ENCODE results near the gene DPH7.
A peak's percentile ranks its signal among the peaks of the same experiment; 100 is the strongest.
"Not testable (repeated sequence)": the region's sequence is repeated elsewhere in the genome, so short reads cannot be mapped to it uniquely, and the experiment has no call there.

The DPH7 gene

GRCh38 chr9:137583347-137583746, 4.6 kb upstream of the DPH7 start:
- no peak for DNase-seq (ENCODE audit: low read depth, low spot score)
- H3K4me3 ChIP-seq (ENCODE audit: low read length): no peak overlapping the region

GRCh38 chr9:137582286-137582860, 3.6 kb upstream of the DPH7 start:
- H3K4me3 ChIP-seq (ENCODE audit: low read length): no peak overlapping the region
- DNase-seq (ENCODE audit: low read depth, low spot score): no peak

- H3K4me3 ChIP-seq (ENCODE audit: low read length): no peak overlapping the region
- DNase-seq (ENCODE audit: low read depth, low spot score): no peak
Measured at GRCh38 chr9:137581361-137582285, 2.9 kb upstream of the DPH7 start.

GRCh38 chr9:137580954-137581322, 2.2 kb upstream of the DPH7 start:
- DNase-seq (ENCODE audit: low read depth, low spot score): no peak
- no peak overlapping the region for H3K4me3 ChIP-seq (ENCODE audit: low read length)

GRCh38 chr9:137580209-137580953, 1.7 kb upstream of the DPH7 start:
- no peak overlapping the region for H3K4me3 ChIP-seq (ENCODE audit: low read length)
- no peak for DNase-seq (ENCODE audit: low read depth, low spot score)

- DNase-seq (ENCODE audit: low read depth, low spot score): no peak
- peak overlapping the region; percentile 35; the same call in 1 of the 2 replicates for H3K4me3 ChIP-seq (ENCODE audit: low read length)
Measured at GRCh38 chr9:137579259-137579604, 507 bp upstream of the DPH7 start.

GRCh38 chr9:137575716-137576411, 2.9 kb downstream of the DPH7 start:
- no peak overlapping the region for H3K4me3 ChIP-seq (ENCODE audit: low read length)

GRCh38 chr9:137575364-137575715, 3.4 kb downstream of the DPH7 start:
- H3K4me3 ChIP-seq (ENCODE audit: low read length): no peak overlapping the region
- no peak for DNase-seq (ENCODE audit: low read depth, low spot score)

More at GRCh38 chr9:137575716-137576411, 2.9 kb downstream of the DPH7 start:
- peak; percentile 37 for DNase-seq (ENCODE audit: low read depth, low spot score)

- no peak for DNase-seq (ENCODE audit: low read depth, low spot score)
- no peak overlapping the region for H3K4me3 ChIP-seq (ENCODE audit: low read length)
Measured at GRCh38 chr9:137574192-137574591, 4.5 kb downstream of the DPH7 start.

GRCh38 chr9:137570566-137570965, 8.2 kb downstream of the DPH7 start:
- no peak for DNase-seq (ENCODE audit: low read depth, low spot score)
- no peak overlapping the region for H3K4me3 ChIP-seq (ENCODE audit: low read length)

GRCh38 chr9:137569609-137570203, 9.0 kb downstream of the DPH7 start:
- H3K4me3 ChIP-seq (ENCODE audit: low read length): no peak overlapping the region
- DNase-seq (ENCODE audit: low read depth, low spot score): no peak

GRCh38 chr9:137568445-137568844, 10.3 kb downstream of the DPH7 start:
- DNase-seq (ENCODE audit: low read depth, low spot score); H3K4me3 ChIP-seq (ENCODE audit: low read length): not testable (repeated sequence)

GRCh38 chr9:137564817-137565411, 13.8 kb downstream of the DPH7 start:
- no peak for DNase-seq (ENCODE audit: low read depth, low spot score)
- no peak overlapping the region for H3K4me3 ChIP-seq (ENCODE audit: low read length)

- DNase-seq (ENCODE audit: low read depth, low spot score): no peak
- H3K4me3 ChIP-seq (ENCODE audit: low read length): no peak overlapping the region
Measured at GRCh38 chr9:137564134-137564533, 14.6 kb downstream of the DPH7 start.

- no peak for DNase-seq (ENCODE audit: low read depth, low spot score)
- H3K4me3 ChIP-seq (ENCODE audit: low read length): no peak overlapping the region
Measured at GRCh38 chr9:137558127-137558526, 20.6 kb downstream of the DPH7 start.

- no peak overlapping the region for H3K4me3 ChIP-seq (ENCODE audit: low read length)
- DNase-seq (ENCODE audit: low read depth, low spot score): no peak
Measured at GRCh38 chr9:137556069-137556838, 22.5 kb downstream of the DPH7 start.

GRCh38 chr9:137555179-137555578, 23.5 kb downstream of the DPH7 start:
- DNase-seq (ENCODE audit: low read depth, low spot score): no peak
- no peak overlapping the region for H3K4me3 ChIP-seq (ENCODE audit: low read length)

- no peak for DNase-seq (ENCODE audit: low read depth, low spot score)
- H3K4me3 ChIP-seq (ENCODE audit: low read length): no peak overlapping the region
Measured at GRCh38 chr9:137554349-137554748, 24.4 kb downstream of the DPH7 start.
